SK-N-SH (cell line): ENCODE data around the gene SPATA3. TPM values are rescaled to one million over a fixed set of nuclear protein-coding genes. Genes with fewer than 3 reads are reported as not detected.

Experiments used
- CTCF ChIA-PET: fragments of 300-600, 350-600 bp; formaldehyde crosslinking; extraction: SDS; loops from one replicate; lab custom pipeline; 2021; lab: Yijun Ruan, JAX
- POLR2A ChIA-PET: fragments of 350-600 bp; sonication (Branson Sonifier 250); formaldehyde crosslinking; extraction: SDS; loops from one replicate; lab custom pipeline; 2020; ENCODE audit warnings: antibody characterized with exemption, inconsistent platforms; lab: Yijun Ruan, JAX
- DNase-seq: peaks from one replicate; pipeline ENCODE4 v3.0.0; 2012
- H2AFZ ChIP-seq: fragments of 200-600 bp; sonication (generic); 2 replicates; pipeline ENCODE4 v1.8.1; 2016; ENCODE audit warnings: antibody characterized with exemption, mild to moderate bottlenecking, low read depth
- H3F3A ChIP-seq: fragments of 200-600 bp; sonication (generic); replicated peaks from 2 replicates; pipeline ENCODE3; 2016; ENCODE audit warnings: antibody characterized with exemption, mild to moderate bottlenecking; ENCODE audit not compliant: insufficient read depth
- H3K27ac ChIP-seq, 2 experiments: fragments of 200-500 bp in 1 of 2; fragments of 200-600 bp in 1 of 2; sonication (Bioruptor generic) in 1 of 2; sonication (generic), shearing (Covaris generic) in 1 of 2; 2 replicates each; pipeline versions ENCODE4 v1.5.1 to v1.6.1; 2014 to 2016; ENCODE audit warnings: low read depth in 2 of 2, inconsistent platforms in 1 of 2, low read length in 1 of 2, mild to moderate bottlenecking in 1 of 2, mixed read lengths in 1 of 2
- H3K27me3 ChIP-seq: fragments of 200-600 bp; sonication (generic), shearing (Covaris generic); 2 replicates; pipeline ENCODE4 v1.6.1; 2016; ENCODE audit warnings: mixed run types; ENCODE audit not compliant: insufficient read depth
- H3K36me3 ChIP-seq, 2 experiments: fragments of 200-500 bp in 1 of 2; fragments of 200-600 bp in 1 of 2; sonication (Bioruptor generic) in 1 of 2; sonication (generic) in 1 of 2; replicated peaks in 1 of 2; 2 replicates each; pipeline versions ENCODE3 to v1.5.1; 2014 to 2016; ENCODE audit warnings: low read length in 1 of 2, mild to moderate bottlenecking in 1 of 2; ENCODE audit not compliant: insufficient read depth in 2 of 2, control insufficient read depth in 1 of 2
- H3K4me1 ChIP-seq, 2 experiments: fragments of 200-500 bp in 1 of 2; fragments of 200-600 bp in 1 of 2; sonication (Bioruptor generic) in 1 of 2; sonication (generic), shearing (Covaris generic) in 1 of 2; 2 replicates each; pipeline versions ENCODE4 v1.5.1 to v1.6.1; 2014 to 2016; ENCODE audit warnings: low read depth in 1 of 2, low read length in 1 of 2, mixed run types in 1 of 2; ENCODE audit not compliant: insufficient read depth in 2 of 2, control insufficient read depth in 1 of 2
- H3K4me2 ChIP-seq: fragments of 200-600 bp; sonication (generic), shearing (Covaris generic); 2 replicates; pipeline ENCODE4 v1.6.1; 2017; ENCODE audit warnings: mixed run types
- H3K4me3 ChIP-seq, 2 experiments: fragments of 200-500 bp in 1 of 2; fragments of 200-600 bp in 1 of 2; sonication (Bioruptor generic) in 1 of 2; sonication (generic), shearing (Covaris generic) in 1 of 2; 2 replicates each; pipeline versions ENCODE4 v1.5.1 to v1.8.1; 2014 to 2016; ENCODE audit warnings: low read depth in 2 of 2, inconsistent platforms in 1 of 2, low read length in 1 of 2, mild to moderate bottlenecking in 1 of 2, mixed read lengths in 1 of 2, moderate library complexity in 1 of 2
- H3K79me2 ChIP-seq: fragments of 200-600 bp; sonication (generic); 2 replicates; pipeline ENCODE4 v1.8.1; 2017; ENCODE audit warnings: mild to moderate bottlenecking; ENCODE audit not compliant: insufficient read depth
- H3K9ac ChIP-seq: fragments of 200-600 bp; sonication (generic); 2 replicates; pipeline ENCODE4 v1.6.1; 2017; ENCODE audit warnings: mixed run types
- H3K9me2 ChIP-seq: fragments of 200-600 bp; sonication (generic); 2 replicates; pipeline ENCODE4 v1.6.1; 2017; ENCODE audit warnings: mixed run types
- H3K9me3 ChIP-seq: fragments of 200-600 bp; sonication (generic); 2 replicates; pipeline ENCODE4 v1.6.1; 2017; ENCODE audit warnings: mixed run types, mild to moderate bottlenecking, moderate library complexity
- H4K20me1 ChIP-seq: fragments of 200-600 bp; sonication (generic); 2 replicates; pipeline ENCODE4 v1.6.1; 2017; ENCODE audit warnings: mild to moderate bottlenecking, mixed run types; ENCODE audit not compliant: insufficient read depth
- CHD2 ChIP-seq: fragments of 150-350 bp; IDR thresholded peaks from 2 replicates; pipeline ENCODE4 v1.6.1; 2018; ENCODE audit warnings: low read length; ENCODE audit not compliant: partially characterized antibody
- ELF1 ChIP-seq: IDR thresholded peaks from 2 replicates; pipeline ENCODE4 v1.4.0; 2012
- EZH2phosphoT487 ChIP-seq: fragments of 200-600 bp; sonication (generic); IDR thresholded peaks from 2 replicates; pipeline ENCODE4 v1.6.1; 2017; ENCODE audit warnings: low read depth, mixed run types, mild to moderate bottlenecking, antibody characterized with exemption, moderate library complexity, borderline replicate concordance
- FOXJ3 ChIP-seq: sonication (generic); formaldehyde crosslinking; IDR thresholded peaks from 2 replicates; pipeline ENCODE4 v1.5.1; 2020; ENCODE audit warnings: mild to moderate bottlenecking, missing genetic modification reagents
- GABPA ChIP-seq: IDR thresholded peaks from 2 replicates; pipeline ENCODE4 v1.4.0; 2012; ENCODE audit warnings: low read depth, mild to moderate bottlenecking
- MXI1 ChIP-seq: IDR thresholded peaks from 2 replicates; pipeline ENCODE4 v1.6.1; 2012; ENCODE audit warnings: mild to moderate bottlenecking, low read depth, low read length, improper control_type of control experiment
- POLR2AphosphoS5 ChIP-seq: IDR thresholded peaks from 2 replicates; pipeline ENCODE4 v1.6.1; 2012; ENCODE audit warnings: low read depth, low read length
- RFX5 ChIP-seq: IDR thresholded peaks from 2 replicates; pipeline ENCODE4 v1.6.1; 2012; ENCODE audit warnings: mild to moderate bottlenecking, improper control_type of control experiment, low read length
- RXRA ChIP-seq: IDR thresholded peaks from 2 replicates; pipeline ENCODE4 v1.4.0; 2012; ENCODE audit warnings: low read depth, mild to moderate bottlenecking, borderline replicate concordance
- YY1 ChIP-seq: IDR thresholded peaks from 2 replicates; pipeline ENCODE4 v1.4.0; 2012; ENCODE audit warnings: low read depth, mild to moderate bottlenecking
- WGBS: methylation state at CpG from one replicate; pipeline ENCODE4 v1.1.6; 2017; ENCODE audit warnings: low lambda C conversion rate; 5-methylcytosine and 5-hydroxymethylcytosine counted together
- polyA plus RNA-seq, 3 experiments: library from polyadenylated mRNA; depleted of rRNA; stranded (reverse); fragments of >200 nt; gene quantifications; 2 replicates each; pipeline ENCODE4 v1.2.3, GENCODE V29; 2012
- TF ChIP-seq, protein P1 (sequence below): fragments of 150-350 bp; IDR thresholded peaks from 2 replicates; pipeline ENCODE4 v1.6.1; 2017; ENCODE audit warnings: antibody characterized with exemption, low read length, low read depth, borderline replicate concordance
- TF ChIP-seq, protein P2 (sequence below): IDR thresholded peaks from 2 replicates; pipeline ENCODE4 v1.4.0; 2012; ENCODE audit warnings: low read depth
- TF ChIP-seq, protein P3 (sequence below): IDR thresholded peaks from 2 replicates; pipeline ENCODE4; 2012
- TF ChIP-seq, protein P4 (sequence below): IDR thresholded peaks from 2 replicates; pipeline ENCODE4 v1.6.1; 2012; ENCODE audit warnings: mild to moderate bottlenecking, low read depth, low read length, moderate library complexity

SPATA3 gene
- polyA plus RNA-seq, 1 of the 3 experiments (the other 2 are of a cell fraction) = not detected

DNA sequence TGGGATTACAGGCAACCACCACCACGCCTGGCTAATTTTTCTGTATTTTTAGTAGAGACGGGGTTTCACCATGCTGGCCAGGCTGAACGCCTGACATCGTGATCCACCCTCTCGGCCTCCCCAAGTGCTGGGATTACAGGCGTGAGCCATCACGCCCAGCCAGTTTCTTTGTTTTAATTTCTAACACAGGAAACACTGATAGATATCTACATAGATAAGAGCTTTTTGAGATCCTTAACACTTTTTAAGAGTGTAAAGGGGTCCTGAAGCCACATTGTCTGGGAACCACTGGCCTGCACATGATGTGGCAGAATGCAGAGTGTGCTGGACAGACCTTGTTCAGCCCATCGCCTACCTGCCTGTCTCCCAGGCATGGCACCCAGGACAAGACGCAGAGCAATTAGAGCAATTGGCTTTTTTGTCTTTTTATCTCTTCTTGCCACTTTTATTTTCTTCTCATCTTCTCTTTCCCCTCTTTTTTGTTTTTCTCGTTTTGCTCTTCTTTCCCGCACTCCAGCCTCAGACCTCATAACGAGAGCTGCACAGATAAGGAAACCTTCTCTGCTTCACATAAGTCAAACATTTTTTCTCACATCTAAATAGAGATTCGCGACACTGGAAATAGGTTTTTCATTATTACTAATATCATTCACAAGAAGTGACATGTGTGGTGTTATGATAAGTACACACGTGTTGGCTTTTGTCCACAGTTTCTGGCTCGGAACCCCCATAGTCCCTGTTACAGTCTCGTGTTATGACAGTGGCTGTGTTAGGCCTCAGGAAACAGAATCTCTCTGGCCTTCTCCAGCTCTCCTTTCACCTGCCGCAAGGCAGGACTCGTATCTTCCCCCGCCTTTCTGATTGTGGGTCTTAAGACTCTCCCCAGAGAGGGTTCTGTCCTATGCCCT is 45.7 kb upstream of the SPATA3 start:
- Histone ChIP-seq H3K4me1 (no peaks in the 10 kb centered on the region), H3K79me2 (no peaks in the 10 kb centered on the region), H3K4me2 (no peak overlapping the region), H3K4me3 (no peak overlapping the region), H3K9me2 (no peaks in the 10 kb centered on the region)
- DNase-seq = no peak
- POLR2A ChIA-PET = interaction anchor here (0.6 kb wide), 1 partner anchor 28 kb away, joined by 3 read pairs; no protein-coding TSS in a partner anchor
- TF ChIP-seq EZH2phosphoT487 = no peak
- TF ChIP-seq, all 33 proteins: peak for 0
- H3K27ac ChIP-seq = no peak overlapping the region
- H3K27me3 ChIP-seq = no peaks in the 10 kb centered on the region; the same call in 1 of the 2 replicates
- no peak overlapping the region for H2AFZ ChIP-seq
- H3F3A ChIP-seq = no peaks in the 10 kb centered on the region
- no peaks in the 10 kb centered on the region for H4K20me1 ChIP-seq
- no peaks in the 10 kb centered on the region for H3K9me3 ChIP-seq
- H3K36me3 ChIP-seq = no peaks in the 10 kb centered on the region
- 79% methylated on average over 20 of the region's 20 CpGs for WGBS
- H3K9ac ChIP-seq = no peak overlapping the region
- CTCF ChIA-PET = no interaction called here

DNA sequence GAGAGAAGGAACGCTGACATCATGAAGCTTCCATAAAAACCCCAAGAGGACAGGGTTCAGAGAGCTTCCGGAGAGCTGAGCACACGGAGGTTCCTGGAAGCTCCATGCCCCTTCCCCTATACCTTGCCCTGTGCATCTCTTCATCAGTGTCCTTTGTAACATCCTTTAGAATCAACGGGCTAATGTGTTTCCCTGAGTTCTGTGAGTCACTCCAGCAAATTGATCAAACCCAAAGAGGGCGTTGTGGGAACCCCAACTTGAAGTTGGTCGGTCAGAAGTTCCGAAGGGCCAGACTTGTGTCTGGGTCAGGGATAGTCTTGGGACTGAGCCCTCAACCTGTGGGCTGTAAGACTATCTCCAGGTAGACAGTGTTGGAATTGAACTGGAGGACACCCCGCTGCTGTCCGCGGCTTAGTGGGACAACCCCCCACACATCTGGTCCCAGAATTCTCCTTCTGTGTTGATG is 45.0 kb upstream of the SPATA3 start:
- Histone ChIP-seq H3K4me1 (no peaks in the 10 kb centered on the region), H3K27me3 (no peaks in the 10 kb centered on the region), H3K27ac (no peak overlapping the region), H4K20me1 (no peaks in the 10 kb centered on the region), H3F3A (no peaks in the 10 kb centered on the region), H3K9me3 (no peaks in the 10 kb centered on the region), H3K36me3 (no peaks in the 10 kb centered on the region), H3K79me2 (no peaks in the 10 kb centered on the region), H3K4me3 (no peak overlapping the region), H3K4me2 (no peak overlapping the region), H3K9me2 (no peaks in the 10 kb centered on the region), H3K9ac (no peak overlapping the region), H2AFZ (no peak overlapping the region)
- ChIA-PET CTCF (no interaction called here), POLR2A (interaction anchor here (0.6 kb wide), 1 partner anchor 29 kb away, joined by 3 read pairs; no protein-coding TSS in a partner anchor)
- no peak for DNase-seq
- WGBS = 74% methylated on average over 10 of the region's 10 CpGs
- TF ChIP-seq ELF1 (no peak), GABPA (no peak), CHD2 (no peak), POLR2AphosphoS5 (no peak), RXRA (no peak)

DNA sequence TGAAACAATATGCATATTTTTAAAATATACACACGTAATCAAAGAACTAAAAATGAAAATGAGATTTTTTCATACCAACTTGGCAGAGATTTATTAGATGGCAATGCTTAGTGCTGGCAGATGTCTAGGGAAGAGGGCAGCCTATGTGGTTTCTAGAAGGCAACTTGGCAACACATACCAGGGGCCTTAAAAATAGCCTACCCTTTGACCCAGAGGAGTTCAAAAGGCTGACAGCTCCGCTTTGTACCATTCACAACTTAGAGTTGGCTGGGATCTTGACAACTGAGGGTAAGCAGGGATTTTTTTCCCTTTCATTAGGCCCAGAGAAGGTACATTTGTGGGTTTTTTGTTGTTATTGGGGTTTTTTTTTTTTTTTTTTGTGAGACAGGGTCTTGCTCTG is 44.5 kb upstream of the SPATA3 start:
- H3K36me3 ChIP-seq = no peaks in the 10 kb centered on the region
- H3K27me3 ChIP-seq = no peaks in the 10 kb centered on the region
- WGBS = 64% methylated on average over 2 of the region's 2 CpGs
- DNase-seq = no peak
- no peak overlapping the region for H3K9ac ChIP-seq
- no peak overlapping the region for H3K27ac ChIP-seq
- ChIA-PET CTCF (interaction anchor here (1.2 kb wide), 1 partner anchor 35 kb away, joined by 6 read pairs; no protein-coding TSS in a partner anchor), POLR2A (no interaction called here)
- H3K9me2 ChIP-seq = no peaks in the 10 kb centered on the region
- H3K79me2 ChIP-seq = no peaks in the 10 kb centered on the region
- H3K4me3 ChIP-seq = no peak overlapping the region
- H3K4me2 ChIP-seq = no peak overlapping the region
- H3K9me3 ChIP-seq = no peaks in the 10 kb centered on the region
- H2AFZ ChIP-seq = no peak overlapping the region
- H4K20me1 ChIP-seq = no peaks in the 10 kb centered on the region
- no peaks in the 10 kb centered on the region for H3K4me1 ChIP-seq
- H3F3A ChIP-seq = no peaks in the 10 kb centered on the region
- TF ChIP-seq MXI1 = no peak
- no peak for TF ChIP-seq FOXJ3 (CRISPR knock-in tag)
- no peak for TF ChIP-seq RFX5
- TF ChIP-seq YY1 = no peak
- TF ChIP-seq EZH2phosphoT487 = no peak
- TF ChIP-seq, protein P1, sequence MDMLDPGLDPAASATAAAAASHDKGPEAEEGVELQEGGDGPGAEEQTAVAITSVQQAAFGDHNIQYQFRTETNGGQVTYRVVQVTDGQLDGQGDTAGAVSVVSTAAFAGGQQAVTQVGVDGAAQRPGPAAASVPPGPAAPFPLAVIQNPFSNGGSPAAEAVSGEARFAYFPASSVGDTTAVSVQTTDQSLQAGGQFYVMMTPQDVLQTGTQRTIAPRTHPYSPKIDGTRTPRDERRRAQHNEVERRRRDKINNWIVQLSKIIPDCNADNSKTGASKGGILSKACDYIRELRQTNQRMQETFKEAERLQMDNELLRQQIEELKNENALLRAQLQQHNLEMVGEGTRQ = no peak
- TF ChIP-seq, protein P2, sequence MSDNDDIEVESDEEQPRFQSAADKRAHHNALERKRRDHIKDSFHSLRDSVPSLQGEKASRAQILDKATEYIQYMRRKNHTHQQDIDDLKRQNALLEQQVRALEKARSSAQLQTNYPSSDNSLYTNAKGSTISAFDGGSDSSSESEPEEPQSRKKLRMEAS = no peak
- no peak for TF ChIP-seq GABPA
- TF ChIP-seq, protein P3, sequence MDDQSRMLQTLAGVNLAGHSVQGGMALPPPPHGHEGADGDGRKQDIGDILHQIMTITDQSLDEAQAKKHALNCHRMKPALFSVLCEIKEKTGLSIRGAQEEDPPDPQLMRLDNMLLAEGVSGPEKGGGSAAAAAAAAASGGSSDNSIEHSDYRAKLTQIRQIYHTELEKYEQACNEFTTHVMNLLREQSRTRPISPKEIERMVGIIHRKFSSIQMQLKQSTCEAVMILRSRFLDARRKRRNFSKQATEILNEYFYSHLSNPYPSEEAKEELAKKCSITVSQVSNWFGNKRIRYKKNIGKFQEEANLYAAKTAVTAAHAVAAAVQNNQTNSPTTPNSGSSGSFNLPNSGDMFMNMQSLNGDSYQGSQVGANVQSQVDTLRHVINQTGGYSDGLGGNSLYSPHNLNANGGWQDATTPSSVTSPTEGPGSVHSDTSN = no peak
- TF ChIP-seq, protein P4, sequence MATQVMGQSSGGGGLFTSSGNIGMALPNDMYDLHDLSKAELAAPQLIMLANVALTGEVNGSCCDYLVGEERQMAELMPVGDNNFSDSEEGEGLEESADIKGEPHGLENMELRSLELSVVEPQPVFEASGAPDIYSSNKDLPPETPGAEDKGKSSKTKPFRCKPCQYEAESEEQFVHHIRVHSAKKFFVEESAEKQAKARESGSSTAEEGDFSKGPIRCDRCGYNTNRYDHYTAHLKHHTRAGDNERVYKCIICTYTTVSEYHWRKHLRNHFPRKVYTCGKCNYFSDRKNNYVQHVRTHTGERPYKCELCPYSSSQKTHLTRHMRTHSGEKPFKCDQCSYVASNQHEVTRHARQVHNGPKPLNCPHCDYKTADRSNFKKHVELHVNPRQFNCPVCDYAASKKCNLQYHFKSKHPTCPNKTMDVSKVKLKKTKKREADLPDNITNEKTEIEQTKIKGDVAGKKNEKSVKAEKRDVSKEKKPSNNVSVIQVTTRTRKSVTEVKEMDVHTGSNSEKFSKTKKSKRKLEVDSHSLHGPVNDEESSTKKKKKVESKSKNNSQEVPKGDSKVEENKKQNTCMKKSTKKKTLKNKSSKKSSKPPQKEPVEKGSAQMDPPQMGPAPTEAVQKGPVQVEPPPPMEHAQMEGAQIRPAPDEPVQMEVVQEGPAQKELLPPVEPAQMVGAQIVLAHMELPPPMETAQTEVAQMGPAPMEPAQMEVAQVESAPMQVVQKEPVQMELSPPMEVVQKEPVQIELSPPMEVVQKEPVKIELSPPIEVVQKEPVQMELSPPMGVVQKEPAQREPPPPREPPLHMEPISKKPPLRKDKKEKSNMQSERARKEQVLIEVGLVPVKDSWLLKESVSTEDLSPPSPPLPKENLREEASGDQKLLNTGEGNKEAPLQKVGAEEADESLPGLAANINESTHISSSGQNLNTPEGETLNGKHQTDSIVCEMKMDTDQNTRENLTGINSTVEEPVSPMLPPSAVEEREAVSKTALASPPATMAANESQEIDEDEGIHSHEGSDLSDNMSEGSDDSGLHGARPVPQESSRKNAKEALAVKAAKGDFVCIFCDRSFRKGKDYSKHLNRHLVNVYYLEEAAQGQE = no peak
